ENCODE results near the gene STUM.

DNA sequence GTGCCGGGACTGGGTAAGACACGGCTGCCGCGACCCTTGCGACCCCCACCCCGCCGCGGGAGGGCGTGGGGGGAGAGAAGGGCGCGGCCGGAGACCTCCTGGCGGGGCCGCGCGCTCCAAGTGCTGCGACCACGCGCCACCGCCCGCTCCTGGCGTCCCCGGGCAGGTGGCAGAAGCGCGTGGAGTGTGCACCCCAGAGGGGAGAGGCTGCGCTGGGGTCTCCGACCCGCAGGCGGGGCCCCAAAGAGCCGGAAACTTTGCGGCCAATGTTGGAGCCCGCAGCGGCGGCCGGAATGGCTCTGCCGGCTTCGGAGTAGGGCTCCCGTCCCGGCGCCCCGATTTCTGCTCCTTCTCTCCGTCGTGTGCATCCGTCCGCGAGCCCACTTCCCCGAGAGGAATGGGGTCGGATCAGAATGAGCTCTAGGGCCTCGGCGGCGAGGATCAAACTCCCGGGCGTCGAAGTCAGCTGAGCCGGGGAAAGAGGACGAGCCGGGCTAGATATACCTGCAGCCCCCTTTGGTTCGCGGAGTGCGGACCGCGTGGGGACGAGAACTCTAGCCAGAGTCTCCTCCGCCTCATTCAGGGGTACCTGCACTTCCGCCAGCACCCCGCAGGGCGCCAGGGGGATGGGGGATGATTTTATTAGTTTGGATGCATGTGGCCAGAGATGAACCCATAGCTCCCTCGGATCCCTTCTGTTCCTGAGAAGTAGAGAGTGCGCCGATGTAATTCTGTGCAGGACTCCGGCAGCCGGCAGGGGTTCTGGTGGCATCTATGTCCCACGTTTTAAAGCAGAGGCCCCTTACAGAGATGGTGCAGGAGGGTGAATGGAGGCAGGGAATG, 751 bp downstream of the STUM start:
- TF ChIP-seq, protein P1, sequence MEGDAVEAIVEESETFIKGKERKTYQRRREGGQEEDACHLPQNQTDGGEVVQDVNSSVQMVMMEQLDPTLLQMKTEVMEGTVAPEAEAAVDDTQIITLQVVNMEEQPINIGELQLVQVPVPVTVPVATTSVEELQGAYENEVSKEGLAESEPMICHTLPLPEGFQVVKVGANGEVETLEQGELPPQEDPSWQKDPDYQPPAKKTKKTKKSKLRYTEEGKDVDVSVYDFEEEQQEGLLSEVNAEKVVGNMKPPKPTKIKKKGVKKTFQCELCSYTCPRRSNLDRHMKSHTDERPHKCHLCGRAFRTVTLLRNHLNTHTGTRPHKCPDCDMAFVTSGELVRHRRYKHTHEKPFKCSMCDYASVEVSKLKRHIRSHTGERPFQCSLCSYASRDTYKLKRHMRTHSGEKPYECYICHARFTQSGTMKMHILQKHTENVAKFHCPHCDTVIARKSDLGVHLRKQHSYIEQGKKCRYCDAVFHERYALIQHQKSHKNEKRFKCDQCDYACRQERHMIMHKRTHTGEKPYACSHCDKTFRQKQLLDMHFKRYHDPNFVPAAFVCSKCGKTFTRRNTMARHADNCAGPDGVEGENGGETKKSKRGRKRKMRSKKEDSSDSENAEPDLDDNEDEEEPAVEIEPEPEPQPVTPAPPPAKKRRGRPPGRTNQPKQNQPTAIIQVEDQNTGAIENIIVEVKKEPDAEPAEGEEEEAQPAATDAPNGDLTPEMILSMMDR (IDR thresholded peaks at IDR 0.05): no peak
- peak; percentile 99 for TF ChIP-seq EZH2 (IDR thresholded peaks at IDR 0.05)

Measured in neural progenitor cell (in vitro differentiated cells).